ENCODE results near the gene ADCY1.

The ADCY1 gene

DNA sequence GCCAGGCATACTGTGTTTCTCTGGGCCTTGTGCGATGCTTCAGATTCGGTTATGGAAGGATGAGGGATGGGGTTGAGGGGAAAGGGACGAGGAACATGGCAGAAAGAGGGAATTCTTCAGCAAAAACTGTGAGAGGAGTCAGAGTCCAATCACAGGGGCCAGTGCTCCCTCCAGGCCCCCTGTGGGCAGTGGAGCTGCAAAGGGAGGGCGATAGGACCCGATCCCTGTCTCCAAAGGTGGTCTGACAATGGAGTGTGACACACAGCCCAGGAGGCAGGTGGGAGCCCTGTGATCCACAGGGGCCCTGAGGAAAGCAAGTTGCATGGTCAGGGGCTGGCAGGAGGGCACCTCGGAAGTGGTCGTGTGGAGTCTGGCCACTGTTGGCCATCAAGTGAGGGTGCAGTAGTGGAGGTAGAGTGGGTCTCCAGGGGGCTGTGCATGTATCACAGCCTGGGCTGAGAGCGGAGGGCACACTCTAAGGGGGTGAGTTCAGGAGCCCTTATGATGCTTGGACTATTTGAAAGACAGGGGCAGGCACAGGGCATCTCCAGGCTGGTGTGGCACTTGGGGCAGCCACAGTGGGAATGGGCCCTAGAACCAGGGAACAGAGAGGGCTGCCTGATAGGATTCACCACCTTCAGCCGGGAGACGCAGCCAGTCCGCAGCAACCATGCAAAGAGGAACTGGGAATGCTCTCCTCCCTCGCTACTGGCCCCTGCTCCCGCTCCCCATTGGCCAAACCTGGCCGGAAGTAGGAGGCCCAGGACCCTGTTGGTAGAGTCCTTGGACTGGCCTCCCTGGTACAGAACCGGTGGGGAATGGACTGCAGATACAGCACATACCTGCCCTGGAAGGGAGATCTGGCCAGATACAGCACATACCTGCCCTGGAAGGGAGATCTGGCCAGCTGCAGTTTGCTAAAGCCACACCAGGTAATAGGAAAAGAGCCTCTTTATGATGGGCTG is 115.9 kb downstream of the ADCY1 start:
- no peaks in the 10 kb centered on the region for H3K9me3 ChIP-seq (ENCODE audit: insufficient read depth, low read depth, low read length)
- no peaks in the 10 kb centered on the region for H3K79me2 ChIP-seq (ENCODE audit: insufficient read depth, low read length)
- H3K4me2 ChIP-seq (ENCODE audit: low read depth, low read length, poor library complexity, severe bottlenecking): no peak overlapping the region
- no peaks in the 10 kb centered on the region for H3K9me2 ChIP-seq (replicated peaks; ENCODE audit: low read depth, low read length)
- H2AFZ ChIP-seq (ENCODE audit: low read length): no peak overlapping the region
- TF ChIP-seq, protein P1, sequence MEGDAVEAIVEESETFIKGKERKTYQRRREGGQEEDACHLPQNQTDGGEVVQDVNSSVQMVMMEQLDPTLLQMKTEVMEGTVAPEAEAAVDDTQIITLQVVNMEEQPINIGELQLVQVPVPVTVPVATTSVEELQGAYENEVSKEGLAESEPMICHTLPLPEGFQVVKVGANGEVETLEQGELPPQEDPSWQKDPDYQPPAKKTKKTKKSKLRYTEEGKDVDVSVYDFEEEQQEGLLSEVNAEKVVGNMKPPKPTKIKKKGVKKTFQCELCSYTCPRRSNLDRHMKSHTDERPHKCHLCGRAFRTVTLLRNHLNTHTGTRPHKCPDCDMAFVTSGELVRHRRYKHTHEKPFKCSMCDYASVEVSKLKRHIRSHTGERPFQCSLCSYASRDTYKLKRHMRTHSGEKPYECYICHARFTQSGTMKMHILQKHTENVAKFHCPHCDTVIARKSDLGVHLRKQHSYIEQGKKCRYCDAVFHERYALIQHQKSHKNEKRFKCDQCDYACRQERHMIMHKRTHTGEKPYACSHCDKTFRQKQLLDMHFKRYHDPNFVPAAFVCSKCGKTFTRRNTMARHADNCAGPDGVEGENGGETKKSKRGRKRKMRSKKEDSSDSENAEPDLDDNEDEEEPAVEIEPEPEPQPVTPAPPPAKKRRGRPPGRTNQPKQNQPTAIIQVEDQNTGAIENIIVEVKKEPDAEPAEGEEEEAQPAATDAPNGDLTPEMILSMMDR (conservative IDR thresholded peaks at IDR 0.05; ENCODE audit: low read length): no peak
- no peak for TF ChIP-seq EZH2phosphoT487 (IDR thresholded peaks at IDR 0.05; ENCODE audit: borderline replicate concordance)
- no peak overlapping the region for H3K4me3 ChIP-seq (ENCODE audit: low read length, poor library complexity, severe bottlenecking)
- no peaks in the 10 kb centered on the region for H4K20me1 ChIP-seq (ENCODE audit: insufficient read depth, low read length, poor library complexity, severe bottlenecking)
- no peaks in the 10 kb centered on the region for H3K36me3 ChIP-seq (ENCODE audit: insufficient read depth, low read length)
- no peaks in the 10 kb centered on the region for H3K27me3 ChIP-seq (ENCODE audit: insufficient read depth, low read length, poor library complexity, severe bottlenecking)
- H3K9ac ChIP-seq (ENCODE audit: low read depth, low read length, poor library complexity, severe bottlenecking): no peak overlapping the region
- no peaks in the 10 kb centered on the region for H3K4me1 ChIP-seq (ENCODE audit: insufficient read depth, low read length, poor library complexity, severe bottlenecking)
- no peaks in the 10 kb centered on the region for H3F3A ChIP-seq (ENCODE audit: low read depth)

DNA sequence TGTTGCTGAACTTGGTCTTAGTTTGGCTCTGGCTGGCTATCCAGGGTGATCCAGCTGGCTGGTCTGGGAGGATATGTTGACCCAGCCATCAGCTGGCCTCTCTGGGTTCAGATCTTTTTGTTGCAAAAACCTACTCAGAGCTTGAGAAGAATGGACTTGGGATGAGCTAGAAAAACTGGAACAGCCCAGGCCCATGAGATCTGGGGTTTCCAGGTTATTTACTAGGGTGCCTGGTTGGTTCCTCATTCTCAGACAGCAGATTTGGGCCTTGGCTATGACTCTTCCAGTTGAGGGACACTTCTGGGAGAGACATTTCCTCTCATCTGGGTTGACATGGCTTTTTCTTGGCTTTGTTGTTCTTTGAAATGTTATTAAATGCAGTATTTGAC is 116.6 kb downstream of the ADCY1 start:
- no peak overlapping the region for H2AFZ ChIP-seq (ENCODE audit: low read length)
- no peaks in the 10 kb centered on the region for H3K9me2 ChIP-seq (replicated peaks; ENCODE audit: low read depth, low read length)
- H3K4me1 ChIP-seq (ENCODE audit: insufficient read depth, low read length, poor library complexity, severe bottlenecking): no peaks in the 10 kb centered on the region
- H4K20me1 ChIP-seq (ENCODE audit: insufficient read depth, low read length, poor library complexity, severe bottlenecking): no peaks in the 10 kb centered on the region
- H3K79me2 ChIP-seq (ENCODE audit: insufficient read depth, low read length): no peaks in the 10 kb centered on the region
- TF ChIP-seq, protein P1 (conservative IDR thresholded peaks at IDR 0.05; ENCODE audit: low read length): no peak
- no peak for TF ChIP-seq EZH2phosphoT487 (IDR thresholded peaks at IDR 0.05; ENCODE audit: borderline replicate concordance)
- H3F3A ChIP-seq (ENCODE audit: low read depth): no peaks in the 10 kb centered on the region
- no peaks in the 10 kb centered on the region for H3K27me3 ChIP-seq (ENCODE audit: insufficient read depth, low read length, poor library complexity, severe bottlenecking)
- no peaks in the 10 kb centered on the region for H3K36me3 ChIP-seq (ENCODE audit: insufficient read depth, low read length)
- no peaks in the 10 kb centered on the region for H3K9me3 ChIP-seq (ENCODE audit: insufficient read depth, low read depth, low read length)
- no peak overlapping the region for H3K9ac ChIP-seq (ENCODE audit: low read depth, low read length, poor library complexity, severe bottlenecking)
- no peak overlapping the region for H3K4me3 ChIP-seq (ENCODE audit: low read length, poor library complexity, severe bottlenecking)
- no peak overlapping the region for H3K4me2 ChIP-seq (ENCODE audit: low read depth, low read length, poor library complexity, severe bottlenecking)

DNA sequence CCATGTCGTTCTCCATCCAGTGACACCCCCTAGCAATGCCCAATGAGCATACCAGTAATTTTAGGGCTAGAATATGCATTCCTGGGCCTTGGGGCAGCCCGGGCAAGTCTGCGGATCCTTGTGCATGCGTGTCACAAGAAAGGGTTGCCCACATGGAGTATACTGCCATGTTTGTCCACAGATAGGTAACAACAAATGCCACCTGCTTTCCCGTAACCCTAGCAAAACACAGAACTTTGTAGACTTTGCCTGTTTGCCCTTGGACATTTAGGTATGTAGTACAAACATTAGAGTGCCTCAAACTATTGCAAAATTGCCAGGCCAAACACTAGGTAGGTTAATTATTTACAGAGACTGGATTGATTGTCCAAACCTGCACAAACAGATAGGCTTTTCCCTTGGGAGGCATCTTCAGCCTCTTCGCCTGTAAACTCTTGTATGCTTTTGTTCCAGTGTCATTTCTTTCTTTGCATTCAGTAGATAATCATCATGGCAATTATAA is 117.0 kb downstream of the ADCY1 start:
- Histone ChIP-seq H3K36me3 (ENCODE audit: insufficient read depth, low read length) (no peaks in the 10 kb centered on the region), H3K4me3 (ENCODE audit: low read length, poor library complexity, severe bottlenecking) (no peak overlapping the region), H3K9me2 (replicated peaks; ENCODE audit: low read depth, low read length) (no peaks in the 10 kb centered on the region), H3K4me2 (ENCODE audit: low read depth, low read length, poor library complexity, severe bottlenecking) (no peak overlapping the region), H2AFZ (ENCODE audit: low read length) (no peak overlapping the region), H3F3A (ENCODE audit: low read depth) (no peaks in the 10 kb centered on the region), H3K4me1 (ENCODE audit: insufficient read depth, low read length, poor library complexity, severe bottlenecking) (no peaks in the 10 kb centered on the region), H4K20me1 (ENCODE audit: insufficient read depth, low read length, poor library complexity, severe bottlenecking) (no peaks in the 10 kb centered on the region), H3K9ac (ENCODE audit: low read depth, low read length, poor library complexity, severe bottlenecking) (no peak overlapping the region), H3K9me3 (ENCODE audit: insufficient read depth, low read depth, low read length) (no peaks in the 10 kb centered on the region), H3K27me3 (ENCODE audit: insufficient read depth, low read length, poor library complexity, severe bottlenecking) (no peaks in the 10 kb centered on the region), H3K79me2 (ENCODE audit: insufficient read depth, low read length) (no peaks in the 10 kb centered on the region)
- TF ChIP-seq, protein P1 (conservative IDR thresholded peaks at IDR 0.05; ENCODE audit: low read length): no peak
- no peak for TF ChIP-seq EZH2phosphoT487 (IDR thresholded peaks at IDR 0.05; ENCODE audit: borderline replicate concordance)

Data from Loucy (cell line).